Measurements from ENCODE around the gene NTNG2.

The NTNG2 gene

GRCh38 chr9:132146575-132146974 is 15.3 kb upstream of the NTNG2 start:
- no peaks in the 10 kb centered on the region for H3K36me3 ChIP-seq (ENCODE audit: insufficient read depth, low read length)
- H3K27ac ChIP-seq (ENCODE audit: low read depth, low read length): no peak overlapping the region
- H2AFZ ChIP-seq (ENCODE audit: low read length, unreplicated experiment): no peak overlapping the region
- no peak overlapping the region for H3K4me3 ChIP-seq (ENCODE audit: low read depth, low read length)
- H3K4me1 ChIP-seq (ENCODE audit: control insufficient read depth, insufficient read depth, low read length, unreplicated experiment): no peaks in the 10 kb centered on the region
- peaks cover 69% of the 10 kb centered on the region for H3K27me3 ChIP-seq (ENCODE audit: insufficient read depth, low read length)
- H3K79me2 ChIP-seq (ENCODE audit: control insufficient read depth, insufficient read depth, low read length, unreplicated experiment): no peaks in the 10 kb centered on the region

GRCh38 chr9:132147331-132147730 is 14.5 kb upstream of the NTNG2 start:
- Histone ChIP-seq H3K36me3 (ENCODE audit: insufficient read depth, low read length) (no peaks in the 10 kb centered on the region), H3K27me3 (ENCODE audit: insufficient read depth, low read length) (peaks cover 69% of the 10 kb centered on the region), H3K4me3 (ENCODE audit: low read depth, low read length) (no peak overlapping the region), H3K4me1 (ENCODE audit: control insufficient read depth, insufficient read depth, low read length, unreplicated experiment) (no peaks in the 10 kb centered on the region), H3K27ac (ENCODE audit: low read depth, low read length) (no peak overlapping the region), H3K79me2 (ENCODE audit: control insufficient read depth, insufficient read depth, low read length, unreplicated experiment) (no peaks in the 10 kb centered on the region), H2AFZ (ENCODE audit: low read length, unreplicated experiment) (no peak overlapping the region)

- H3K27me3 ChIP-seq (ENCODE audit: insufficient read depth, low read length): peaks cover 69% of the 10 kb centered on the region
- no peak overlapping the region for H3K4me3 ChIP-seq (ENCODE audit: low read depth, low read length)
- no peaks in the 10 kb centered on the region for H3K36me3 ChIP-seq (ENCODE audit: insufficient read depth, low read length)
- no peaks in the 10 kb centered on the region for H3K79me2 ChIP-seq (ENCODE audit: control insufficient read depth, insufficient read depth, low read length, unreplicated experiment)
- no peak overlapping the region for H3K27ac ChIP-seq (ENCODE audit: low read depth, low read length)
- H2AFZ ChIP-seq (ENCODE audit: low read length, unreplicated experiment): no peak overlapping the region
- no peaks in the 10 kb centered on the region for H3K4me1 ChIP-seq (ENCODE audit: control insufficient read depth, insufficient read depth, low read length, unreplicated experiment)
Observed at GRCh38 chr9:132147839-132148238, 14.0 kb upstream of the NTNG2 start.

GRCh38 chr9:132150256-132150655 is 11.6 kb upstream of the NTNG2 start:
- no peak overlapping the region for H3K4me3 ChIP-seq (ENCODE audit: low read depth, low read length)
- H3K36me3 ChIP-seq (ENCODE audit: insufficient read depth, low read length): no peaks in the 10 kb centered on the region
- H3K79me2 ChIP-seq (ENCODE audit: control insufficient read depth, insufficient read depth, low read length, unreplicated experiment): no peaks in the 10 kb centered on the region
- H3K27me3 ChIP-seq (ENCODE audit: insufficient read depth, low read length): peaks cover 83% of the 10 kb centered on the region
- H3K27ac ChIP-seq (ENCODE audit: low read depth, low read length): no peak overlapping the region
- H2AFZ ChIP-seq (ENCODE audit: low read length, unreplicated experiment): no peak overlapping the region
- H3K4me1 ChIP-seq (ENCODE audit: control insufficient read depth, insufficient read depth, low read length, unreplicated experiment): no peaks in the 10 kb centered on the region

- Histone ChIP-seq H3K27ac (ENCODE audit: low read depth, low read length) (no peak overlapping the region), H3K79me2 (ENCODE audit: control insufficient read depth, insufficient read depth, low read length, unreplicated experiment) (no peaks in the 10 kb centered on the region), H3K36me3 (ENCODE audit: insufficient read depth, low read length) (no peaks in the 10 kb centered on the region), H3K4me1 (ENCODE audit: control insufficient read depth, insufficient read depth, low read length, unreplicated experiment) (no peaks in the 10 kb centered on the region), H2AFZ (ENCODE audit: low read length, unreplicated experiment) (no peak overlapping the region), H3K27me3 (ENCODE audit: insufficient read depth, low read length) (peaks cover 86% of the 10 kb centered on the region), H3K4me3 (ENCODE audit: low read depth, low read length) (no peak overlapping the region)
Observed at GRCh38 chr9:132151118-132151517, 10.7 kb upstream of the NTNG2 start.

- Histone ChIP-seq H3K4me3 (ENCODE audit: low read depth, low read length) (no peak overlapping the region), H3K36me3 (ENCODE audit: insufficient read depth, low read length) (no peaks in the 10 kb centered on the region), H3K79me2 (ENCODE audit: control insufficient read depth, insufficient read depth, low read length, unreplicated experiment) (no peaks in the 10 kb centered on the region), H3K27me3 (ENCODE audit: insufficient read depth, low read length) (peaks cover 84% of the 10 kb centered on the region), H2AFZ (ENCODE audit: low read length, unreplicated experiment) (no peak overlapping the region), H3K27ac (ENCODE audit: low read depth, low read length) (no peak overlapping the region), H3K4me1 (ENCODE audit: control insufficient read depth, insufficient read depth, low read length, unreplicated experiment) (no peaks in the 10 kb centered on the region)
Observed at GRCh38 chr9:132152231-132152630, 9.6 kb upstream of the NTNG2 start.

- Histone ChIP-seq H3K4me3 (ENCODE audit: low read depth, low read length) (no peak overlapping the region), H3K36me3 (ENCODE audit: insufficient read depth, low read length) (no peaks in the 10 kb centered on the region), H3K79me2 (ENCODE audit: control insufficient read depth, insufficient read depth, low read length, unreplicated experiment) (no peaks in the 10 kb centered on the region), H3K27me3 (ENCODE audit: insufficient read depth, low read length) (peaks cover 91% of the 10 kb centered on the region), H2AFZ (ENCODE audit: low read length, unreplicated experiment) (no peak overlapping the region), H3K27ac (ENCODE audit: low read depth, low read length) (no peak overlapping the region), H3K4me1 (ENCODE audit: control insufficient read depth, insufficient read depth, low read length, unreplicated experiment) (no peaks in the 10 kb centered on the region)
Observed at GRCh38 chr9:132154863-132155567, 6.8 kb upstream of the NTNG2 start.

GRCh38 chr9:132155568-132155895 is 6.3 kb upstream of the NTNG2 start:
- no peak overlapping the region for H3K27ac ChIP-seq (ENCODE audit: low read depth, low read length)
- no peaks in the 10 kb centered on the region for H3K79me2 ChIP-seq (ENCODE audit: control insufficient read depth, insufficient read depth, low read length, unreplicated experiment)
- no peaks in the 10 kb centered on the region for H3K36me3 ChIP-seq (ENCODE audit: insufficient read depth, low read length)
- no peaks in the 10 kb centered on the region for H3K4me1 ChIP-seq (ENCODE audit: control insufficient read depth, insufficient read depth, low read length, unreplicated experiment)
- H2AFZ ChIP-seq (ENCODE audit: low read length, unreplicated experiment): no peak overlapping the region
- no peak overlapping the region for H3K4me3 ChIP-seq (ENCODE audit: low read depth, low read length)
- peaks cover 90% of the 10 kb centered on the region for H3K27me3 ChIP-seq (ENCODE audit: insufficient read depth, low read length)

GRCh38 chr9:132156262-132156661 is 5.6 kb upstream of the NTNG2 start:
- Histone ChIP-seq H3K27me3 (ENCODE audit: insufficient read depth, low read length) (peaks cover 88% of the 10 kb centered on the region), H2AFZ (ENCODE audit: low read length, unreplicated experiment) (no peak overlapping the region), H3K36me3 (ENCODE audit: insufficient read depth, low read length) (no peaks in the 10 kb centered on the region), H3K4me1 (ENCODE audit: control insufficient read depth, insufficient read depth, low read length, unreplicated experiment) (peaks cover 3% of the 10 kb centered on the region), H3K27ac (ENCODE audit: low read depth, low read length) (no peak overlapping the region), H3K79me2 (ENCODE audit: control insufficient read depth, insufficient read depth, low read length, unreplicated experiment) (no peaks in the 10 kb centered on the region), H3K4me3 (ENCODE audit: low read depth, low read length) (no peak overlapping the region)

- H2AFZ ChIP-seq (ENCODE audit: low read length, unreplicated experiment): no peak overlapping the region
- H3K27me3 ChIP-seq (ENCODE audit: insufficient read depth, low read length): peaks cover 76% of the 10 kb centered on the region
- no peak overlapping the region for H3K27ac ChIP-seq (ENCODE audit: low read depth, low read length)
- peaks cover 3% of the 10 kb centered on the region for H3K4me1 ChIP-seq (ENCODE audit: control insufficient read depth, insufficient read depth, low read length, unreplicated experiment)
- H3K79me2 ChIP-seq (ENCODE audit: control insufficient read depth, insufficient read depth, low read length, unreplicated experiment): no peaks in the 10 kb centered on the region
- H3K36me3 ChIP-seq (ENCODE audit: insufficient read depth, low read length): no peaks in the 10 kb centered on the region
- no peak overlapping the region for H3K4me3 ChIP-seq (ENCODE audit: low read depth, low read length)
Observed at GRCh38 chr9:132157347-132158116, 4.3 kb upstream of the NTNG2 start.
